HT-29 (cell line): ENCODE measurements around the gene SRRM5. TPM values are rescaled to one million over a fixed set of nuclear protein-coding genes. Genes with fewer than 3 reads are reported as not detected.
"Not testable (repeated sequence)": the region's sequence is repeated elsewhere in the genome, so short reads cannot be mapped to it uniquely, and the experiment has no call there.

Experiments used
- DNase-seq: peaks from one replicate; pipeline ENCODE4 v3.0.0-alpha.2; 2015; ENCODE audit warnings: low spot score
- total RNA-seq: library from RNA; depleted of rRNA; stranded (reverse); fragments of >200 nt; shearing (Covaris generic); gene quantifications from 2 replicates; pipeline ENCODE4 v1.2.3, GENCODE V29; 2014

SRRM5 gene
- total RNA-seq, 1 experiment from 2014 or later = 0.74 TPM

DNA sequence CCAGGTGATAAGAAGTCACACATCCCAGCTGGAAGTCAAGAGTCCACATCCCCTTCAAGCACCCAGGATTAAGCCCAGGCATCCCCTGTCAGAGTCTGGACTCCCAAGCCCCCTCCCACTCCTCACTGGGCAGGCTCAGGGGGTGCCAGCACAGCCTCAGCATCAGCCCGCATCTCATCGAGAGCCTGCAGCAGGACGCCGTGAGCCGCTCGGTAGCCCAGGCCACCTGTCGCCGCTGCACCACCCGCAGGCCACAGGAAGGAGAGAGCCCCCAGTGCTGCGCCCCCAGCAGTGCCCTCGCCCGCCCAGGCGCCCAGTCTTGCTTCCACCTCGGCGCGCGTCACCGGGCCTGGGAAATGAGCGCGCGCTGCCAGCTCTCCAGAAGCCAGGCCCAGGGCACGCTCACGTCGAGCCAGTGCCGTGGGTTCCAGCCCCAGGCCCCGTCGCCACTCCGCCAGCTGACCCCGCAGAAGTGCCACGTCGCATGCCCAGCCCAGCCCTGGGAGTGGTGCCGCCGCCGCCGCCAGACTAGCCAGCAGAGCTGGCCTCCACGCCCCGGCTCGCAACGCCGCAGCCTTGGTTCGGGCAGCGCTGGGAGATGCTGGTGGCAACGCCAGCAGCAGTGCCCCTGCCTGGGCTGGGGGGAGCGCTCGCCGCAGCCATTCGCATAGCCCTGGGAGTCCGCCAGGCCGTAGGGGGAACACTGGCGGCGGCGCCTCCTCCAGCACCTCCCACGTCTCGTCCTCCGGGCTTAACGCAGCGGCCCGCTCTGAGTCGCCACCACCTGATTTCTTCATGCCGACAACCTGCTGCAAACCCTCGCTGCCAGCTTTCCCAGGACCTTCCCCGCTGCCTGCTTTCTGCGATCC is 19.8 kb upstream of the SRRM5 start:
- DNase-seq = no peak

DNA sequence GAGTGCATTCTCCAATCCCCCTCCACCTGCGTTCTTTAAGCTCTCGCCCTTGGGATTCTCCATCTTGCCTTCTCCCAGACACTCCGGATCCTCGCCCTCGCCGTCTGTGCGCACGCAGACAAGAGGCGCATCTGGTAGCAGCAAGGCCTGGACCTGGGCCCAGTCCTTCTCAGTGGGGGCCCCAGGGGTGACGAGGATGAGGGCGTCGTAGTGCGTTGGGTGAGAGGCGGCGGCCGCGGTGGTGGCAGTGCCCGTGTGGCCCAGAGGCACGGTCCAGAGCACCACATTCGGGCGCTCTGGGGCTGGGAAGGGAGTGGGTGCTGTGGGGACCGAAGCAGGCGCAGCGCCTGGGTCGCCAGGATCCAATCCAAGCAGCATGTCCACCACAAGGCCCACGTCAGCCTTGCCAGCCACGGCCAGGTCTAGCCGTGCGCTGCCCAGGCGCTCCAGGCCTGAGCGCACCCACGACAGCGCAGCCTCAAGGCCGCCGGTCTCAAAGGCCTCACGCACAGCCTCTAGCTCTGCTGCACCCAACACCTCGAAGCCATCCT is 19.0 kb upstream of the SRRM5 start:
- no peak for DNase-seq

DNA sequence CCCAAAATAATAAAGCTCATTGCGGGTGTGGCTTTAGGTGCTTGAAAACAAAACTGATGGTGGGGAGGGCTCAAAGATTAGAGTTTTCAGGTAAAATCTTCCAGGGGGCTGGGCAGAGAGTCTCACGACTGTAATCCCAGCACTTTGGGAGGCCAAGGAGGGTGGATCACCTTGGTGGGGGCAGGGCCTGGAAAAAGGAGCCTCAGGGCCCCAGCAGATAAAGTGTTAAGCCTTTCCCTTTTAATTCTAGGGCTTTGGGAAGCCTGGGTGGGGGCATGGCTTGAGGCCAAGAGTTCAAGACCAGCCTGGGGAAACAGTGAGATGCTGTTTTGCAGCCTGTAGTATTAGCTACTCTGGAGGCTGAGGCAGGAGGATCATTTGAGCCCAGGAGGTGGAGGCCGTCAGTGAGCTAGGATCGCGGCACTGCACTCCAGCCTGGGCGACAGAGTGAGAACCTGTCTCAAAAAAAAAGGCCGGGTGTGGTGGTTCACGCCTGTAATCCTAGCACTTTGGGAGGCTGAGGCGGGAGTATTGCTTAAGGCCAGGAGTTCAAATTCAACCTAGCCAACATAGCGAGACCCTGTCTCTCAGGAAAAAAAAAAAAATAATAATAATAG is 17.7 kb upstream of the SRRM5 start:
- no peak for DNase-seq

DNA sequence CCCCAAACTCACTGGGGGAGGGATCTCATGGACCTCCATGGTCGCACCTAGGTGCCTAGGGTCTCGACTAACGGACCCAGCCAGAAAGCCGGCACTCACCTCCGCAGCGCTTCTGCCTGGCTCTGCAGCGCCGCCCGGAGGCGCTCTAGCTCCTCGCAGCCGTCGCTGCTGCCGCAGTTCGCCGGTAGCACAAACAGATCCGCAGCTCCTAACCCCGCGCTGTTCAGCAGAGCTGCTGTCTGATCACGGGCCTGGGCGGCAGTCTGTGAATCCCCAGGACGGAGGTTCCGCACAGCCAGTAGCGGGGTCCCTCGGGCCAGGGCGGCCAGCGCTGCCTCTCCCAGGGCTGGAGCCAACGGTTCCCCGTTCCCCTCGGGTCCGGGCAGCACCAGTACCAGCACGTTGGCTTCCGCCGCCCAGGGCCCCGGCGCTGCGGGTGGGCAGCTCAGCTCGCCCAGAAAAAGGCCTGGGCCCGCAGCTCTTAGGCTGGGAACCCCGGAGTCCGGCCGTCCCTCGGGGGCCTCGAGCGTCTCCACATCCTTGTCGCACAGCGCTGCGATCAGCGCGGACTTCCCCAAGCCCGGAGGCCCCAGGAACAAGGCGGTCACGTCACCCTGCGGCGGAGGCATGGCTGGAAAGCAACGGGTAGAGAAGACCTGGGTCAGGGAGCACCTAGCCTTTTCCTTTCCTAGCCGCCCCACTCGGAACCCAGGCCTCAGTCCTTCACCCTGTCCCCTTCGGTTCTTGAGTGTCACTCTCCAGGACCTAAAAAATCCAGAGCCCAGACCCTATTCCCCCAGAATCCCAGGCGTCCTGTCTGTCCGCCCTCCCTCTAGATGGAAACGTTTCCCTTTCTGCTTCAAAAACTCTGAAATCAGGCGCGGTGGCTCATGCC is 16.9 kb upstream of the SRRM5 start:
- DNase-seq = peak; percentile 92

DNA sequence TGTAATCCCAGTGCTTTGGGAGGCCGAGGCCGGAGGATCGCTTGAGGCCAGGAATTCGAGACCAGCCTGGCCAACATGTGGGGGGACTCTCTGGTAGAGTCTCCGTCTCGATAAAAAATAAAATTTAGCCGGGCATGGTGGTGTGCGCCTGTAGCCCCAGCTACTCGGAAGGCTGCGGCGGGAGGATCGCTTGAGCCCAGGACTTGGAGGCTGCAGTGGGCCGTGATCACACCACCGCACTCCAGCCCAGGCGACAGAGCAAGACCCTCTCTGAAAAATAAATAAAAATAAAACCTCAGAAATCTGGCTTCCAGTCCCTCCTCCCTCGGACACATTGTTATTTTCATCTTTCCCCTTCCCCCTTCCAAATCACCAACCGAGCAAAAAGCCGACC is 16.3 kb upstream of the SRRM5 start:
- no peak for DNase-seq

DNA sequence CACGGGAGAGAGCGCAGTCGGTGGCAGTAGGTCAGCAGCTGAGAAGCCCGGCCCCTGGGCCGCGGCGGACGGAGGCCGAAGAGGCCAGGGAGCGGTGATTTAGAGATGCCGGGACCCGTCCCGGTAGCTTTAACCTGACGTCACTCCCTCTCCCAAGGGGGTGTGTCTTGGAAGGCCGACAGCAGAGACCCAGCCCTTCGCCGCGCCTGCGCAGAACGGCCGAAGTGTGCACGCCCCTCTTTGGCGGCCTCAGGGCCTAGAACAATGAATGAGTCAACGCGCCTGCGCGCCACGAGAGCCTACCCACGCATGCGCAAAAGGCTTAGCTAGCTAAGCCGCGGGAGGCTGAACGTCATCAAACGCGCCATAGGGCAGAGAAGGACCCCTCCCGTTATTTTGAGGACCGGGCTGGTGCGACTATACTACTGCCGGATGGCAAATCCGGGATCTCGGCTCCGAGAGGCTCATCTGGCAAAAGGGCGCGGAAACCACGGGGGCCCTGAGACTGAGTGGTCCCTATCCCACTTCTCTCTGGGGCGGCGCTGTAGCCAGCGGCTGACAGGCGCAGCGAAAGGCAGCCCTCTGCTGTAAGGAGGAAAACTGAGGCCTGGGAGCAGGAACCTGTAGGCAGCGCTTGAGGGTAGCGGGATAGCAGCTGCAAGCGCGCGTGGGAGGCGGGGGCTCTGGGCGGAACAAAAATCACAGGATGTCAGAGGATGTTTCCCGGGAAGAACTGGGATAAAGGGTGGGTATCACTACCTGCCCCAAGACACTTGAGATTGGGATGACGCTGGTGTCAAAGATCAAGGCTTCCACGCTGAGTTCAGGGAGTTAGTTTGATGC is 15.7 kb upstream of the SRRM5 start, which contains the start of the genes IRGQ and ZNF576:
TSS of gene IRGQ (minus strand) at position 136 of the 843 bp plus-strand sequence. CDS start 796 bp downstream, outside the sequence.
TSS of gene ZNF576 (plus strand) at position 597 of the 843 bp plus-strand sequence. CDS start 514 bp downstream, outside the sequence.
- peak; percentile 100 for DNase-seq

DNA sequence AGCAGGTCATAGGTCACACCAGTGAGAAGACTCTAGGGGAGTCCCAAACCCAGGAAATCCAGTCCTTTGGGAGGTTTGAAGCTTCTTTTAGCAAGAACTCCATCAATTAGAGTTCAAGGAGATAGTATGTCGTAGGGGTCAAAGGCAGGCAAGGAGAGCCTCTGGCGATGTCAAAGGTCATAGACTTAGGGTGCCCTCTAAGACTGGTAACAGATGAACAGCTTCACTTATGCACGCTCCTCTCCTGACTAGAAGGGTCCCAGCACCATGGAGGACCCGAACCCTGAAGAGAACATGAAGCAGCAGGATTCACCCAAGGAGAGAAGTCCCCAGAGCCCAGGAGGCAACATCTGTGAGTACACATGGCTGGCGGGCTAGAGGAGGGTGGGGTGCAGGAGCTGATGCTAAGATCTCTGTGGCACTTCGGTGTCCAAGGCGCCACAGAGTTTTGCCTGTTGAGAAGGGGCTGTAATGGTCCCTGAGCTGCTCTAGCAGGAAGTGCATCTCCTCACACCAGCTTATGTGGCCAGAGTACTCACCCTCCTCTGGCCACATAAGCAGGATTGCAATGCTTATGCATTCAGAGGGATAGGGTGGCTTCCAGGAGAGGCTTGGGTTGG is 14.9 kb upstream of the SRRM5 start:
- DNase-seq = no peak

DNA sequence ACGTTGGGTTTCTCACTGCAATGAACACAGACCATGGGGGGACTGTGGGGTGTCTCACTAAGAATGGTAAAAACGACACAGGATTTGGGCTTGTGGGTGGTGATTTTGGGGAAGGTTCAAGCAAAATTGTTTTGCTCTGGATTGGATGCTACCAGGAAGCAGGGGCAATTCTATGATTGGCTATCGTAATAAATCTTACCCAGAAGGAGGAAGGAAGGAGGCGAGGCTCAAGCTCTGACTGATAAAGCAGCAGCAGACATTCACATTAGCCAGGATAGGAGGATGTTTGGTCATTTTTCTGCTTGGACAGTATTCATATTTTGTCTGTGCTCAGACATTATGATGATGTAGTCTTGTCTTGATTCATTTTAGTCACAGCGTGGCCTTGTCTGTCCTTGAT is 14.0 kb upstream of the SRRM5 start:
- DNase-seq = no peak

DNA sequence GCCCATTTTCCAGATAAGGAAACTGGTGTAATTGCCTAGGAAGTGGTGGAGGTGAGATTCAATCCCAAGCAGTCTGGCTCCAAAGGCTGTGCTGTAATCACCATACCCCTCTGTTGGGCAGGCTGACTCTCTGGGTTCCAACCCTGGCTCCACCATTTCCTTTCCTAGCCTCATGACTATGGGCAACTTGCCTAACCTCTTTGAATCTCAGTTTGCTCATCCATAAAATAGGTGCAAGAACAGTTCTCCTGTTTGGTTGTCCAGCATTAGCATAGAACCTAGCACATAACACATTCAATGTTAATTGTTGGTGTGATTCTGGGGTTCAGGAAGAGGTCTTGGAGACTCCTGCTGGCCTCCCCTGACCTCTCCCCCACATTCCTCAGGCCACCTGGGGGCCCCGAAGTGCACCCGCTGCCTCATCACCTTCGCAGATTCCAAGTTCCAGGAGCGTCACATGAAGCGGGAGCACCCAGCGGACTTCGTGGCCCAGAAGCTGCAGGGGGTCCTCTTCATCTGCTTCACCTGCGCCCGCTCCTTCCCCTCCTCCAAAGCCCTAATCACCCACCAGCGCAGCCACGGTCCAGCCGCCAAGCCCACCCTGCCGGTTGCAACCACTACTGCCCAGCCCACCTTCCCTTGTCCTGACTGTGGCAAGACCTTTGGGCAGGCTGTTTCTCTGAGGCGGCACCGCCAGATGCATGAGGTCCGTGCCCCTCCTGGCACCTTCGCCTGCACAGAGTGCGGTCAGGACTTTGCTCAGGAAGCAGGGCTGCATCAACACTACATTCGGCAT is 13.2 kb upstream of the SRRM5 start:
- DNase-seq = no peak

DNA sequence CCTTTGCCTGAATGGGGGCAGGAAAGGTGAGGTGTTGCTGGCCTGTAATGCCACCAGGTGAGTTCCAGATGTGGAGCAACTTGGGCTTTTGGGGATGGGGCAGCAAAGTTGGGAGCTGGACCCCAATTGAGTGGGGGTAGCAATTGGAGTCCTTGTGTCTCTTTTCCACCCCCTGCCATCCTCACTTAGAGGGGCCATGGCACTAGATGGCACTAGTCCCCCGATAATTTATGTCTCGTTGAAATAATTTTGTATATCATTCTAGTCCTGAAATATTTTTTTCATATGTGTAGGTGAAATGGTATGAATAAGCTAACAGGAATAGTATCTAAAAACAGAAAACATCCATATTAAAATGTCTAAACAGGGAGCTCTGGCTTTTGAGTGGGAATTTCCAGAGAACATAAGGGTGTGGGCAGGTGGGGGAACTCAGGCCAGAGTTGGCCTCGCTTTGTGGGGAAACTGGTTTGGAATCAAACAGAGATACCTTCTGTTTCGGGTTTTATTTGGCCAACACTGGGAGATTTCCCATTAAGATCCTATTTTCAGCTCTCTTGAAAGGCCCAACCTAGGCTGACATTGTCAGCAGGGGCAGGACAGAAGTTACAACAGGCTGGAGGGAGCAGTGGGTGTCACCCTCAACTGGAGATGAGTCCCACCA is 12.1 kb upstream of the SRRM5 start:
- DNase-seq = no peak

DNA sequence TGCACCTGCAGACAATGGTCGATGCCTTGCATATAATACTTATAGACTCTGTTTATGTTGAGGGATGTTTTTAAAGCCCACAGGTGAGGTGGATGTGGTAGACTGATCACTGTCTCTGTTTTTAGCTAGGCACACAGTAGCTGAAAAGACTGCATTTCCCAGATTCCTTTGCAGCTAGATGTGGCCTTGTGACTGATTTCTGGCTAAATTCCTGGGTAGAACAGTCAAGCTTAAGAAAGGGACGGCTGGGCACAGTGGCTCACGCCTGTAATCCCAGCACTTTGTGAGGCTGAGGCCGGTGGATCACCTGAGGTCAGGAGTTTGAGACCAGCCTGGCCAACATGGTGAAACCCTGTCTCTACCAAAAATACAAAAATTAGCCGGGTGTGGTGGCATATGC is 11.6 kb upstream of the SRRM5 start:
- DNase-seq = not testable (repeated sequence)

DNA sequence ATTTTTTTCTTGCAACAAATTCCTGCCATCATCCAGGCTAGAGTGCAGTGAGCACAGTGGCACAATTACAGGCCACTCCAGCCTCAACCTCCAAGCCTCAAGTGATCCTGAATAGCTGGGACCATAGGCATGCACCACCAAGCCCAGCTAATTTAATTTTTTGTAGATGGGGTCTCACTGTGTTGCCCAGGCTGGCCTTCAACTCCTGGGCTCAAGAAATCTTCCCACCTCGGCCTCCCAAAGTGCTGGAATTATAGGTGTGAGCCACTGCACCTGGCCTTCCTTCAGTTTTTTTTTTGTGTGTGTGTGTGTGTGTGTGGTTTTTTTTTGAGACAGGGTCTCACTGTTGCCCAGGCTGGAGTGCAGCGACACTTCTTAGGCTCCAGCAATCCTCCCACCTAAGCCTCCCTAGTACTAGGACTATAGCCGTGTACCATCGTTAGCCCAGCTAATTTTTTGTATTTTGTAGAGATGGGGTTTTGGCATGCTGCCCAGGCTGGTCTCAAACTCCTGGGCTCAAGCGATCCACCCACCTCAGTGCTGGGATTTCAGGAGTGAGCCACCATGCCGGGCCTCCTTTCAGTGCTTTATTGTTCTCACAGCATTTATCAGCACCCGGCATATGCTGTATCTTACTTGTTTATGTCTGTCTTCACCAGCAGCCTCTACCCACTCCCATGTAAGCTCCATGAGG is 5.9 kb upstream of the SRRM5 start:
- no peak for DNase-seq

DNA sequence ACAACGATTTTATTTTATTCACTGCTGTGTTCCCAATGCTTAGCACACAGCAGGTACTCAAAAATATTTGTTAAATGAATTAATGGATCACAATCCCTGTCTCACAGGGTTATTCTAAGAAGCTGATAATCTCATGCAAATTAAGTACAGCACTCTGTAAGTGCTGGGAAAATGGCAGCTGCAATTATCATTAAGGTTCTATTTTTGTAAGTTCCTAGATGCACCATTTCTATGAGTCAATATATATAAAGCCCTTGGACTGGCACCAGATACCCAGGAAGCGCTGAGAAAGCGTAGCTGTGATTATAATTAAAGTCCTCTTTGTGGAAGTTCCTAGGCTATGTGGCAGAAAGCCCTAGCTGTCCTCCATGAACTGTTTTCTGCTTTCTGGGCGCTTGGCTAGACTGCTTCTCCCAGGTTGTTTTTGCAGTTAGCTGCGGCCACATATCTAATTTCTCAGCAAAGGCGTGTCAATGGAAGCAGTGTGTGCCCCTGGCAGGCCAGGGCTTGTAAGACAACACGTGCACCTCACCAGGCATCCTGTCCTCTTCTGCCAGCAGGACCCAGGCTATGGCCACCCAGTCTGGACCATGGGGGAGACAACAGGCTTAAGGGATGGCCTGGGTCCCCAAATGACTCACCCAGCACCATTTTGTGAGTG is 5.2 kb upstream of the SRRM5 start:
- no peak for DNase-seq

DNA sequence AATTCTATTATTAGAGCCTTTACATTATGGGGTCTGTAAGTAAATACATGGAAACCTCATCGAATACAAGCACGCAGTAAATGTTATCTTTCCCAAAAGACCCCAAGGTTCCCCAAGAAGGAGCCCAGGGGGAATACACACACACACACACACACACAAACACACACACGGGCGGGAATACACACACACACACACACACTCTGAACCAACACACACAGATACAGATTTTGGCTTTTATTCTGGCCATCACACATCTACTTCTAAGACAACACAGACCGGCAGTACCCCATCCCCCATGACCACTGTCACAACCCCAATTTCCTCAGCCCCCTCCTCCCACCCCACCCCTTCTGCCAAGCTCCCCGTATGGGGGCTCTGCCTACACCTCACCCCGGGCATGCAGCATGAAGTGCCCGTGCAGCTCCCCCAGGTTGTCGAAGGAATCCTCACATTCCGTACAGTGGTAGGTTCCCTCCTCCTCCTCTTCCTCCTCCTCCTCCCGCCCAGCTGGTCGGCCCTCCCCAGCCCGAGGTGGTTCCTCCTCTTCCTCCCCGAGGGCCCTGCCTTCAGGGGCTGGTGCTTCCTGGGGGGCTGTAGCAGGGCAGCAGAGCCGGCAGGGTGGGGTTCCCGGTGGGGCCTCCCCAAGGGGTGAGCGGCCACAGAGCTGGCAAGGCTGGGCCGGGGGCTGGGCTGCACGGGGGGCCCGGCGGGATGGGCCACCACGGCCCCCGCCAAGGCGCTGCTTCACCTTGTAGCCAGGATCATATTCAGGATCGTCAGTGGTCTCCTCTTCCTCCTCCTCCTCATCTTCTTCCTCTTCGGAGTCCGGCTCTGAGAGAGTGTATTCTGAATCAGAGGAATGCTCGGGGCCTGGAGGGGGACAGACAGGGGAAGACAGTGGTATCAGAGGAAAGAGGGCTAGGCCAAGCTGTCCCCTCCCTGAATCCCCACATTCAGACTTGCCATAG is 4.4 kb upstream of the SRRM5 start:
- DNase-seq = no peak

DNA sequence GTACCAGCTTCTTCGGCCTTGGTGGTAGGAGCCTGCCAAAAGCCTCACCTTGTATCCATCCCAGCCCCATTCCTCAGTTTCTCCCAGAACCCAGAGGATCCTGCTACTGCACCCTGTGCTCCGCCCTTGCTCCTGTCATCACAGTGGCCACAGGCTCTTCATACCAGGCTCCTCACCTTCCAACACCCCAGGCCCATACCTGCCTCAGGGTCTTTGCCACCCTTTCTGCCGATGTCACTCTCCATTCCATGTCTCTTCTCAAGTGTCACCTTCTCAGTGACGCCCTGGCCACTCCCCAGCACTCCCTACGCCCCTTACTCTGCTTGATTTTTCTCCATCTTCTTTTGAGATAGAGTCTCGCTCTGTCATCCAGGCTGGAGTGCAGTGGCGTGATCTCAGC is 2.0 kb upstream of the SRRM5 start:
- no peak for DNase-seq

DNA sequence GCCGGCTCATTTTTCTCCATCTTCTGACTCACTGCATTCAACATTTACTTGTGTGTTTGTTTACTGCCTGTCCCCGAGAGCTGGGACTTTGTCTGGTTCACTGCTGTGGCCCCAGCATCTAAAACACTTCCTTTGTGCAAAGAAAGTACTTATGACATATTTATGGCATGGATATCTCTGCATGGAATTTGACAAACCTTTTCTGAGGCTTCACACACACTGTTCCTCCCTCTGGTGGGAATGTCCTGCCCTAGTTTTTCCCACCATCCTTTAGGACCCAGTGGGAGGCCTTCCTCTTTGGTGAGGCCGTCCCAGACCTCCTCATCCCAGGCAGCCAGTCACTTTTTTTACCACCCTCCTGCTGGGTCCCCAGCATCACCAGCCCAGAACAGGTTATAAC is 1.4 kb upstream of the SRRM5 start:
- no peak for DNase-seq
